Keratinocyte (primary cell): Measurements from ENCODE around the gene LTN1. TPM values are rescaled to one million over a fixed set of nuclear protein-coding genes. Genes with fewer than 3 reads are reported as not detected.

Experiments
- DNase-seq: peaks from one replicate; pipeline ENCODE4 v3.0.0-alpha.2; 2011; ENCODE audit warnings: low read depth, missing footprints, low spot score
- FAIRE-seq: peaks from 2 replicates; lab custom pipeline; 2011; peaks lifted over from hg19 to GRCh38; lab: Jason Lieb, UNC
- H2AFZ ChIP-seq: 2 replicates; pipeline ENCODE4 v1.6.0; 2012; ENCODE audit warnings: low read length, control low read depth, inconsistent platforms; ENCODE audit not compliant: control insufficient read depth
- H3K27ac ChIP-seq: 2 replicates; pipeline ENCODE4 v1.5.1; 2011; ENCODE audit warnings: low read length; ENCODE audit not compliant: control insufficient read depth, insufficient read depth
- H3K27me3 ChIP-seq: 3 replicates; pipeline ENCODE4 v1.6.0; 2011; ENCODE audit warnings: low read length; ENCODE audit not compliant: control insufficient read depth, insufficient read depth; ENCODE audit errors: extremely low read depth
- H3K36me3 ChIP-seq, 2 experiments: 2 replicates in 1 of 2; 3 replicates in 1 of 2; pipeline ENCODE4 v1.5.1; 2011; ENCODE audit warnings: low read length in 2 of 2, mild to moderate bottlenecking in 1 of 2; ENCODE audit not compliant: control insufficient read depth in 2 of 2, insufficient read depth in 2 of 2; ENCODE audit errors: extremely low read depth in 1 of 2
- H3K4me1 ChIP-seq: 3 replicates; pipeline ENCODE4 v1.5.1; 2011; ENCODE audit warnings: low read length; ENCODE audit not compliant: control insufficient read depth, insufficient read depth; ENCODE audit errors: extremely low read depth
- H3K4me2 ChIP-seq: 3 replicates; pipeline ENCODE4 v1.6.0; 2011; ENCODE audit warnings: low read depth, low read length; ENCODE audit not compliant: control insufficient read depth, insufficient read depth; ENCODE audit errors: extremely low read depth
- H3K4me3 ChIP-seq, 3 experiments: fragments of 200-600 bp in 1 of 3; sonication (generic) in 1 of 3; 2 replicates in 2 of 3; 3 replicates in 1 of 3; pipeline ENCODE4 v1.5.1; 2011 to 2016; ENCODE audit warnings: low read length in 3 of 3, mild to moderate bottlenecking in 3 of 3, control low read depth in 2 of 3, inconsistent platforms in 1 of 3, low read depth in 1 of 3, mixed read lengths in 1 of 3, mixed run types in 1 of 3, moderate library complexity in 1 of 3; ENCODE audit not compliant: control insufficient read depth in 2 of 3, insufficient read depth in 2 of 3; ENCODE audit errors: extremely low read depth in 1 of 3
- H3K79me2 ChIP-seq: 2 replicates; pipeline ENCODE4 v1.6.0; 2012; ENCODE audit warnings: low read length; ENCODE audit not compliant: control insufficient read depth, insufficient read depth
- H3K9ac ChIP-seq: 3 replicates; pipeline ENCODE4 v1.6.0; 2011; ENCODE audit warnings: low read length; ENCODE audit not compliant: control insufficient read depth, insufficient read depth; ENCODE audit errors: extremely low read depth
- H3K9me1 ChIP-seq: 3 replicates; pipeline ENCODE4 v1.6.0; 2011; ENCODE audit warnings: low read length; ENCODE audit not compliant: control insufficient read depth, insufficient read depth; ENCODE audit errors: extremely low read depth
- H3K9me3 ChIP-seq: 2 replicates; pipeline ENCODE4 v1.5.1; 2012; ENCODE audit warnings: low read depth, low read length; ENCODE audit not compliant: control insufficient read depth
- H4K20me1 ChIP-seq: 3 replicates; pipeline ENCODE4 v1.6.0; 2011; ENCODE audit warnings: low read length; ENCODE audit not compliant: control insufficient read depth, insufficient read depth; ENCODE audit errors: extremely low read depth
- CTCF ChIP-seq, 3 experiments: IDR thresholded peaks in 1 of 3; conservative IDR thresholded peaks in 1 of 3; optimal IDR thresholded peaks in 1 of 3; 2 replicates in 2 of 3; 3 replicates in 1 of 3; pipeline versions ENCODE3 to v1.5.1; 2011; ENCODE audit warnings: low read length in 3 of 3, mild to moderate bottlenecking in 3 of 3, moderate library complexity in 2 of 3, control low read depth in 1 of 3, inconsistent platforms in 1 of 3; ENCODE audit not compliant: insufficient read depth in 2 of 3; ENCODE audit errors: extremely low read depth in 1 of 3
- EZH2 ChIP-seq: IDR thresholded peaks from one replicate; pipeline ENCODE4 v1.6.1; 2012; ENCODE audit warnings: inconsistent platforms, mild to moderate bottlenecking, low read length, moderate library complexity
- dilution Hi-C: fragments of 300-500 bp; cut with MboI; formaldehyde crosslinking; loops from one replicate; pipeline ENCODE4 v1.7.0; 2020; ENCODE audit warnings: low sequenced_read_pairs; ENCODE audit not compliant: extremely low pct_ligation_motif_present
- polyA plus RNA-seq, 5 experiments: library from polyadenylated mRNA; depleted of rRNA in 3 of 5; stranded (reverse) in 3 of 5; stranded (forward) in 1 of 5; unstranded in 1 of 5; fragments of >200 nt; gene quantifications; 1 replicate in 1 of 5; 2 replicates in 3 of 5; 3 replicates in 1 of 5; pipeline versions ENCODE4 v1.2.1 to v1.2.3, GENCODE V29; 2011 to 2012; ENCODE audit warnings: missing spikeins in 2 of 5, low read depth in 1 of 5, low replicate concordance in 1 of 5

The LTN1 gene
- polyA plus RNA-seq, 1 donor (not counting 4 experiments of a cell fraction or from before 2014, with no cell fraction given): 15.8 TPM

- H3K4me2 ChIP-seq: no peak overlapping the region
- no peak overlapping the region for H3K4me3 ChIP-seq
- TF ChIP-seq EZH2 (no peak), CTCF (optimal IDR thresholded peaks at IDR 0.05 in 1 of 3, IDR thresholded peaks at IDR 0.05 in 1 of 3, conservative IDR thresholded peaks at IDR 0.05 in 1 of 3; ENCODE audit: extremely low read depth in 1 of 3, insufficient read depth in 2 of 3, low read length in 3 of 3) (no peak)
- no peak for DNase-seq
- no peaks in the 10 kb centered on the region for H3K9me1 ChIP-seq
- H2AFZ ChIP-seq: no peak overlapping the region
- FAIRE-seq: no peak
- H3K9ac ChIP-seq: no peak overlapping the region
- peaks cover 18 to 19% of the 10 kb centered on the region in 2 experiments for H3K36me3 ChIP-seq
- no peaks in the 10 kb centered on the region for H3K27me3 ChIP-seq
- dilution Hi-C loops: no loop called here
- no peaks in the 10 kb centered on the region for H3K4me1 ChIP-seq
- peaks cover 5% of the 10 kb centered on the region for H3K79me2 ChIP-seq
- no peaks in the 10 kb centered on the region for H3K9me3 ChIP-seq
- H4K20me1 ChIP-seq: no peaks in the 10 kb centered on the region
- H3K27ac ChIP-seq: no peak overlapping the region
Observed at GRCh38 chr21:28982637-28983036, 10.0 kb downstream of the LTN1 start.

- Histone ChIP-seq H3K9me1 (peaks cover 2% of the 10 kb centered on the region), H2AFZ (no peak overlapping the region), H3K27me3 (no peaks in the 10 kb centered on the region), H3K4me3 (no peak overlapping the region), H3K27ac (no peak overlapping the region), H3K36me3 (peaks cover 19 to 21% of the 10 kb centered on the region in 2 experiments), H3K4me2 (no peak overlapping the region), H3K9ac (no peak overlapping the region), H3K79me2 (peaks cover 6% of the 10 kb centered on the region), H3K9me3 (no peaks in the 10 kb centered on the region), H4K20me1 (no peaks in the 10 kb centered on the region), H3K4me1 (no peaks in the 10 kb centered on the region)
- no peak for FAIRE-seq
- DNase-seq: no peak
- dilution Hi-C loops: no loop called here
- no peak for TF ChIP-seq CTCF (optimal IDR thresholded peaks at IDR 0.05 in 1 of 3, IDR thresholded peaks at IDR 0.05 in 1 of 3, conservative IDR thresholded peaks at IDR 0.05 in 1 of 3; ENCODE audit: extremely low read depth in 1 of 3, insufficient read depth in 2 of 3, low read length in 3 of 3)
- no peak for TF ChIP-seq EZH2
Observed at GRCh38 chr21:28979092-28979491, 13.6 kb downstream of the LTN1 start.
